ENCODE measurements around the gene PLCD3.
A peak's percentile ranks its signal among the peaks of the same experiment; 100 is the strongest.
"Not testable (repeated sequence)": the region's sequence is repeated elsewhere in the genome, so short reads cannot be mapped to it uniquely, and the experiment has no call there.

Gene PLCD3

DNA sequence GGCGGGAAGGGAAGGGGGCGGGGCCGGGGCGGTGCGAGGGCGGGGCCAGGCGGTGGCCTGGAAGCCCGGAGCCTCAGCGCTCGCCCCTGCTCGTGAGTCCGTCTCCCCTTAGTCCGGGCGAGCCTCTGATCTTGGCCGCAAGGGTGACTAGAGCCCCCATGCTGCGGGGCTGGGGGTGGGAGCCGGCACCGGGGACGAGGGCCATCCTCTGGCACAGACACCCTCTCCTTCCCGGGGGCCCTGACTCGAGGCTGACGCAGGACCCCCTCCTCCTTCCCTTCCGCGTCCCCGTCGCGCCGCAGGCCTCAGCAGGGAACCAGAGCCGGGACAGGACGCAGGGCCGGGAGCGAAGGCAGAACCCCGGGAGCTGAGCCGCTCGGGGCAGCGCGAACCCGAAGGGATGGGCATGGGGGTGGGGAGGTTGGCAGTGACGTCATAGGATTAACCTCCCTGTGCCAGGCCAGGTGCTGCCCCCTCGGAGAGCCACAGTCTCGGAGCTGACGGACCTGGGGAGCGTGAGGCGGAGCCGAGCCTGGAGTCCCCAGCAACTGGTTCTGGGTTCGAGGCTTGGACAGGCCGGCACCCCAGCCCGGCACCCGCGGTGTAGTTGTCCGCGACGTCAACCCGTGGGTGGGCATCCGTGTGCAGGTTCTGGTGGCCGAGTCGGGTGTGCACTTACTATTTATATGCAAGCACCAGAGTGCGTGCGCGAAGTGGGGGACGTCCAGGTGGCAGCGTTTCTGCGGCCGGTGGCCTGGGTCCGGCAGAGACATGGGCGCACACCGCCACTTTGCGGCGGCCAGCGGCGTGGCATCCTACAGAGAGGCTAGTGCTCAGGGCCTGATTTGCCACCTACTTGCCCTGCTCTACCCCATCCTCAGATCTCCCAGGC lies 503 bp upstream of the PLCD3 start:
- DNase-seq = peak; percentile 55 to 66

DNA sequence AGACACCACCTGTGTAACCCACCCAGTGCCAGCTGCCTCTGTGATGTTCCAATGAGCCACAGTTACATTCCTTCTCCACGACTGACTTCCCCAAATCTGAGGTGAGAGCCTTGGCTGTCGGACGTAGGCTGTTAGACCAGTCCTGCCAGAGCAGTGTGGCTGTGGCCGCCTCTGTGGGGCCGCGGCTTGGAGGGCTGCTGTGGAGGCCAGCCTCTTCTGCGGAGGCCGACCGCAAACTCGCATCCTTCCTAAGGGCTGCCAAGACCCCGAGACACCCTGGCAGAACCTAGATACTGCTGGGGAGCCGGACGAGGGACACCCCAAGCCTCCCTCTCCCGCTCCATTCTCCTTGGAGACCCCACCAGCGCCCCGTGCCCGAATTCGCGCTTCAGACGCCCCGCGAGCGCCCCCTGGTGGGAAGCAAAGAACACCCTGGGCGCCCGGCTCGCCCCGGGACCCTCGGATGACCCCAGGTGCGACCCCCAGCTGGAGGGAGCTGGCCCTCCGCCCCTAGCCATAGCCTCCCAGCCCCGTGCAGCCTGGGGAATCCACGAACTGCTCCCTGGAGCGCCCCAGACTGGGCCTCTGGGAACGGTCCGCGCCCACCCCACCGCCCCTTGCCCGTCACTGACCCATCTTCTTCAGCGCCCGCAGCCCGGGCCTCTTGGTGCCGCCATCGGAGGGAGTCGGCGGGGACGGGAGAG lies 547 bp downstream of the PLCD3 start:
- peak in 1 of 2 donors; percentile 26 for DNase-seq

DNA sequence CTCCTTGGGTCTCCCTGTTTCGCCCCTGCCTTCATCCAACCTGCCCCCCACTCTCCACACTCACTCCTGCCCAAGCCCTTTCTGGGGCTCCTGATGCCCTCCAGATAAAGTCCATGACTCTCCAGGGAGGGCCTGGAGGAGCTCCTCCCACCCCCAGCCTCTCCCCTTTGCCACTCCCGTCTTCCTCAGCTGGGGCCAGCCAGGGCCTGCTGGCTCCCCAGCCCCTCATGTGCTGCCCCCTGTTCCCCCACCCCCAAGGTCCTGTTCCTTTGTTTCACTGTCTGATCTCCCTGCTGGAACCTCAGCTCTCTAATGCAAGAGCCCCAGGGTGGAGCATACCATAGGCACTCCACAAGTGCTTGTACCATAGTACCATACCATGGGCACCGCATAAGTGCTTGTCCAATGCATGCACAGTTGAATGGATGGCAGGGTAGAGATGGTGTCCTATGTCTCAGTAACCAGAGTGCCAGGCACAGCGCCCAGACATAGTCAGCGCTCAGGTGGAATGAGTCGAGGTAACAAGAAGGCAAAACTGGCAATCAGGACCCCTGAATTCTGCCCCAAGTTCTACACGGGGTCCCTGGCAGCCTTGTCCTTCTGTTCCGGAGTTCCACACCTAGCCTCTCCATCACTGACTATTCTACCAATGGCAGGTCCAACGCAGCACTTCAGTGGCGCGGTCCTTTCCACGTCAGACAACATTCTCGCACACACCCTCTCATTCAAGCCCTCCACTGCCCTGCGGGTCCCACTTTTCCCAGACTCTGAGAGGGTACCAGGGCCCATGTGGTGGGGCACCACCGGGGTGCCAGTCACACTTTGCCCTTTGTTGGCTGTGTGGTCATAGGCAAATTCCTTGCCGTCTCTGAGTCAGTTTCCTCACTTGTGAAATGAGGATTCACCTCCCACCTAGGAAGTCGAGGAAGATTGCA lies 1.4 kb downstream of the PLCD3 start:
- DNase-seq = no peak

DNA sequence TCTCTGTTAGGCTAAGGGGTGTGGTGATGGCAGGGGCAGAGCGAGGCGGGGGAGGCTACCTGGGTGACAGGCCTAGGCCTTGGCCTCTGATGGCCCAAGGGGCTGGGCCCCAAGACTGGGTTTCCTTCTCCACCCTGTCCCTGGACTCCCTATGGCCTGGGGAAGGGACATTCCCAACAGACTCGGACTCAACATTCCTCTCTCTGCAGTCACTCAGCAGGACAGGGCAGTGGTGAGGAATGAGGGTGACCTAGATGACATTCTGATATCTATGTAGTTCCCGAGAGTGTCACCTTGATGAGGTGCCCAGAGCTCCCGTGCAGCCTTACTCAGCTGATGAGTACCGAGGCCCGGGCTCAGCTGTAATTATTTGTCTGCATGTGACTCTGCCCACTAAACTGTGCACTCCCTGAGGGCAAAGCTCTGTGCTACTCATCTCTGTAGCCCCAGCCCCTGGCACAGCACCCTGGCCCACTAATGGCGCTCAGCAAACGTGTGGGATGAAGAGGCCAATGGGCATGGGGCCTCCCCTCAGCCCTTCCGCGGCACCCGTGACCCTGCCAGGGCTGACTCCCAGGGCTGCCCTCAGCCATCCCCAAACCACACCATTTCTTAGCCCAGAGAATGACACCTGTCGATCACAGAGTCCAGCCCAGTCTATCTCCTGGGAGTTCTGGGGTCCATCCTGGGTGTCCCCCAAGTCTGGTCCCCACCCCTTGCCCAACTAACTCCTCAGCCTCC lies 2.2 kb downstream of the PLCD3 start:
- DNase-seq = no peak

DNA sequence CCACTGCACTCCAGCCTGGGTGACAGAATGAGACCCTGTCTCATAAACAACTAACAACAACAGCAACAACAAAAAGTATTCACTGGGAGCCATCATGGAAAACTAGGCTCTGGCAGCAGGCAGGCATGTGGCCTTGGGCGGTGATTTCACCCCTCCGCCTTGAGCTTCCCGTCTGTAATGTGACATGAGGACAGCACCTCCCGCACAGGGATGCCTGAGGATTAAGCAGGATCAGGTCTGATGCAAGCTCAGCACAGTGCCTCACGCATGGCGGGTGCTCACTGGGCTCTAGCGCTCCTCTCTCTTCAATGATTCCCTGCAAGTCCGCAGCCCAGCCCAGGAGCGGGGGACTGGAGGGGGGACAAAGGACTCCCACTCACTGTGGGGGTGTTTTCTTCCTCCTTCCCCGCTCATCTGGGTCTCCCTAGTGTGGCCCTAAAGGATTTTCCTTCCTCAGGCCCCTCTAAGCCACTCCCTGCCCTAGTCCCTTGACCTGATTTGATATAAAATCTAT lies 2.8 kb downstream of the PLCD3 start:
- DNase-seq = no peak

DNA sequence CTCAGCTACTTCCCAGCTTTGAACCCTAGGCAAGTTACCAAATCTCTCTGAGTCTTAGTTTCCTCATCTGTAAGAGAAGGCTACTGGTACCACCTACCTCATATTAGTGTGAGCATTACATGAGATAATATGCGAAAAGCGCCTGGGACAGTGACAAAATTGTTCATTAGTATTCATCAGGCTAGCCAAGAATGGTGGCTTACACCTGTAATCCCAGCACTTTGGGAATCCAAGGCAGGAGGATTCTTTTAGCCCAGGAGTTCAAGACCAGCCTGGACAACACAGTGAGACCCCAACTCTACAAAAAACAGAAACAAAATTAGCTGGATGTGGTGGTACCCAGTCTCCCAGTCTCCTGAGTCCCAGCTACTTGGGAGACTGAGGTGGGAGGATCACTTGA lies 3.3 kb downstream of the PLCD3 start:
- no peak for DNase-seq

DNA sequence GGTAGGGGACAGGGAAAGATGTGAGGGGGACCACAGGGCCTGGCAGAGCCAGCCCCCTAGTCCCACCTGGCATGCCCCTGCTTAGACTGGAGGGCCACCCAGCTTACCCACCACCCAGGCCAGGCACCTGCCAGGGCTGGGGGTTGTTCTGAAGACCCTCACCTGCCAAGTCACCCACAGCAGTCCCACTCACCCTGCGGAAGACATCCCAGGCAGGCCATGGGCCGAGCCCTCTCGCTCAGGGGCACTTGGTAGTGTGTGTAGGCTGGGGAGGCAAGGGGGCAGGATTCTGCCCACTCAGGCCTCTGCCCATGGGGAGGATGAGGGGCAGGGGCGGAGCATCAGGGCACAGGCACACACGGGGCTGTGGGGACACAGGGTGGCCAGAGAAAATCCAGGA lies 4.0 kb downstream of the PLCD3 start:
- DNase-seq = no peak

DNA sequence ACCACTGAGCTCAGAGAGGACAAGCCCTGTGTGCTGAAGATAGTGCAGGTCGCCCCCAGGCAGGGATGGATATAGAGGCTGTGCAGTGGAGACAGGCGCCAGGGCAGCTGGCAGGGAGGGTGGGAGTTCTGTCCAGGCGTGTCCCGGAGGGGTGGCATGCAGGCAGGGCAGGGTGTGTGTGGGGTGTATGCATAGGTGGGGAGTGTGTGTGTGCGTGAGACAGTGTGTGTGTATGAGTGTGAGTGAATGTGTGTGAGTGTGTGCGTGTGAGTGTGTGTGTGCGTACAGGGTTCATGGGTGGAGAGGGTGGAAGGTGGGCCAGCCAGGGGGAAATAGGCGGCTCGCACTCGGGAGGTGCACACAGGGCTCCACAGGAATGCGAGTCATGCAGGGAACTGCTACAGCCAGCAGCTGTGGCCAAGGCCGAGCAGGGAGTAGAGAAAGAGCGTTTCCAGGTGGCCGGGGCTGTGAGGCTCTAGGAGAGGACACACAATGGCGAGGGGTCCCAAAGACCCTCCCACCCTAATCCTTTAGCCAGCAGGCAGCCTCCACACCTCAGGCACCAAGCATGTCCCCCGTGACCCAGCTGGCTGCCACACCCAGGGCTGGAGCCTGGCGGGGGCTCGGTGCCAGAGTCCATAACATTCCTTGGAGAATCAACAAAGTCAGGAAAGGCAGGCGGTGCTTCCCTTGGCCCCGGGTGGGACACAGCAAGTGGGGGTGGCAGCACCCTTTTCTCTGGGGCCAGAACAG lies 4.6 kb downstream of the PLCD3 start:
- no peak for DNase-seq

DNA sequence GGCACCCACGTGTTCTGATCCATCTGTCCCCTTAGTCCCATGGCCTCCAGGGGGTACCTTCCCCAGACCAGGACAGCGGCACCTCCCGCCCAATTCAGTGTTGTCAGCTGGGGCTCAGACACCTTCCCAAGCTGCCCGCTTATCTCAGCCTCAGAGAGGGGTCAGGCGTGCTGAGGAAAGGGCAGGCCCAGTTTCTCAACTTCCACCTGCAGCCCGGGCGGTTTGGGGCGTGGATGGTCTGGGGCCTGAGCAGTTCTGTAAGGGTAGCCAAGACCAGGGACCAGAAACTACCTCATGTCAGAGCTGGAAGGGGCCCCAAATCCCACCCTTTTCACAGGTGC lies 5.1 kb downstream of the PLCD3 start:
- DNase-seq = no peak

DNA sequence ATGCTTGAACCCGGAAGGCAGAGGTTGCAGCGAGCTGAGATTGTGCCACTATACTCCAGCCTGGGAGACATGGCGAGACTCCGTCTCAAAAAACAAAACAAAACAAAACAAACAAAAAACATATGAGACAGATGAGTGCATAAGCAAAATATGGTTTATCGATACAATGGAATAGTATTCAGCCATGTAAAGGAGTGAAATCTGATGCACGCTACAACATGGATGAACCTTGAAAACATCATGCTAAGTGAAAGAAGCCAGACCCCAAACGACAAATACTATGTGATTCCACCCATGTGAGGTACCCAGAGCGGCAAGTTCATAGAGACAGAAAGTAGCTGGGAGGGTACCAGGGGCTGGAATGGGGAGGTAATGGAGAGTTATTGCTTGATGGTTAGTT lies 6.8 kb downstream of the PLCD3 start:
- DNase-seq = no peak

DNA sequence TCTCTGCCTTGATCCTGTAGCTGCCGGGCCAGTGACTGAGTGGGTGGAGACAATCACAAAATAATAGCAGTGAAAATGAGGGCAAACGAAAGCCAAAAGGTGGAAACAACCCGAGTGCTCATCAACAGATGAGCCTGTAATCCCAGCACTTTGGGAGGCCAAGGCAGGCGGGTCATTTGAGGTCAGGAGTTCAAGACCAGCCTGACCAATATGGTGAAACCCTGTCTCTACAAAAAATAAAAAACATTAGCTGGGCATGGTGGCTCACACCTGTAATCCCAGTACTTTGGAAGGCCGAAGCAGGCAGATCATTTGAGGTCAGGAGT lies 7.6 kb downstream of the PLCD3 start:
- not testable (repeated sequence) for DNase-seq

DNA sequence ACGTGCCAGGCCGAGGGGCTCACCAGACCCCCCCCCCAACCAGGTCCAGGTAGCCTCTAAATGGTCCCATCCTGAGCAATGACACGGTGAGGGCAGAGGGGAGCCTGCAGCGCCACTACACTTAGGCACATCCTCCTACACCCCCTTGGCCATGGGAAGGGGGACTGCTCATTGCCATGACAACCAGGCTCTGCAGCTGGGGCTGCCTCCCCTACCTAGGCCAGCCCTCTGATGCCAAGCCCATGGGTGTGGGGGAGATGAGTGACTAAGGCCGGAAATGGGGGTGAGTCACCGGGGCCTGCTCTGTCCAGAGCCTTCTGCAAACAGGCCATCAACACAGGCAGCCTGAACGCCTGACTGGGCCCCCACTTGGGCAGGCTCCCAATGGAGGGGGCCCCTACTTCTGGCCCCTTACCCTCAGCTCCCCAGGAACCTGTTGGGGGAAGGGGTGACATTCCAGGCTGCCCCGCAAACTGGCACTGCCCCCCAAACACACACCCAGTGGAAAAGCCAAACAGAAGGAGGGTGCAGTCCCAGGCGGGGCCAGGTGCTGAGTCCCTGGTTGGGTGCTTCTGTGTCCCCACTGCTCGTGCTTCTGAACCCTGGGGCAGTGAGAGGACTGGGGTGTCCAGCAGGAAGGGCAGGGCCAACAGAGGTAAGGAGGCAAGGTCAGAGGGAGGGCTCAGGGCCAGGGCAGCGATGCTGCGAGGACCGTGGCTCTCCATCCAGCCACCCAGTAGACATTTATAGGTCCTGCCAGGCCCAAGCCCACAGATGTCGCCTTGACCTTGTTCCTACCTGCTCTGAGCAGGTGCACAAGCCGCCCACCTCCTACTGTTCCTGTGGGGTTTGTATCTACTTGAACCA lies 8.2 kb downstream of the PLCD3 start:
- peak; percentile 62 to 66 for DNase-seq

DNA sequence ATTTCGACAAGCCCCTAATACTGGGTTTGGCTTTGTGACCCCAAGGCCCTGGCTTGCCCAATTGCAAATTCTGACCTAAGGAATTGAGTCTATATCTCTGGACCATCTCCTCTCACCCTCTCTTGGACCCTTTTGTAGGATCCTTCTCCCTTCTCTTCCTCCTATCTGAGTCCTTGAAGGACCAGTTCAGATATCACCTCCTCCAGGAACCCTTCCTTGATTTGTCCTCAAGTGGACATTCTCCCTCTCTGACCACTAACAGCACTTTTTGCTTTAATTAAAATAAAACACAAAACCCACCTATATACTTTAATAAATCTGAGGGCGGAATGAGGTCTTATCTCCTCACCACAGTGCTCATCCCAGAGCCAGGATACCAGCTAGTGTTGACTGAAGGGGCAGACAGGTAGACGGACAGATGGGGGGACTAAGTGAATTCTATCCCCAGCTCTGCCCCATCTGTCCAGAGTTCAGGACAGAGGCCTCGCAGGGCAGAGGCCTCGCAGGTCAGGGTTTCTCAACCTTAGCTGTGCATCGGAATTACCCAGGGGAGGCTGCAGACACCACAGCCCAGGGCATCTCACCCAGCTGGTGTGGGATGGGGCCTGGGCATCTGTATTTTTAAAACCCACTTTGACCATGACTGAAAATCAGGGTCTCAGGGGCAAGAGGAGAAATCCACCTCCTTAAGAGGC lies 9.1 kb downstream of the PLCD3 start:
- DNase-seq = no peak

DNA sequence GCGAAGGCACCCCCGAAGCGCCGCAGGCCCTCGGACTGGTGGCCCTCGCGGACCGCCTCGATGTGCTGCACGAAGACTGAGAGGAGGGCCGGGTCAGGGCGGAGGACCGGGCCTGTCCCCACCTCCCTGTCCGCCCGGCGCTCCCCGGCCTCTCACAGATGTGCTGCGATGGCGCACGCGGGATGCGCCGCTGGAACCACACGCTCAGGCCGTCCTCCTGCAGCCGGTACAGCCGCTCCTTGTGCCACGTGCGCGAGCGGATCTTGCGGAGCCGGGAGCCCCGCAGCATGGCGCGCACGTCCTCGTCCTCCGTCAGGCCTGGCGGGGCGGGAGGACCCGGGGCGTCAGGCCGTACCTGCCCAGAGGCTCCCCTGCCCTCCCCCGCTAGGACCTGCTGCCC lies 11.3 kb downstream of the PLCD3 start:
- DNase-seq = no peak

DNA sequence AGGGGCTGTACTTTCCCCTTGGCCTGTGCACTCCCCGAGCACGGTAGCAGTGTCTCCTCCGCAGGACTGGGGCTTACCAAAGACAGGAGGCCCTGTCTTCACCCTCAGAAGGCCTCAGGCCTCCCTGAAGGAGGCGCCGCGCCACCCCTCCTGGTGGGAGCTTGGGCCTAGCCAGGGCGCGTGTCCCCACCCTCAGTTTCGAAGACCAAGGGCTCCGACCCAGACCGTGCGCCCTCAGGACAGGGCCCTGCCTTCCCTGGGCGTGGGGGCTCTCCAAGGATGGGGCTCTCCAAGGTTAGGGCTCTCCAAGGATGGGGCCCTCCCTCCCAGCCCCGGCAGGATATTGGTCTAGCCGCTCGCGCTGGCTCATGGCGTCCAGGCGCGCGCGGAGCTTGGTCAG lies 11.8 kb downstream of the PLCD3 start:
- no peak for DNase-seq

DNA sequence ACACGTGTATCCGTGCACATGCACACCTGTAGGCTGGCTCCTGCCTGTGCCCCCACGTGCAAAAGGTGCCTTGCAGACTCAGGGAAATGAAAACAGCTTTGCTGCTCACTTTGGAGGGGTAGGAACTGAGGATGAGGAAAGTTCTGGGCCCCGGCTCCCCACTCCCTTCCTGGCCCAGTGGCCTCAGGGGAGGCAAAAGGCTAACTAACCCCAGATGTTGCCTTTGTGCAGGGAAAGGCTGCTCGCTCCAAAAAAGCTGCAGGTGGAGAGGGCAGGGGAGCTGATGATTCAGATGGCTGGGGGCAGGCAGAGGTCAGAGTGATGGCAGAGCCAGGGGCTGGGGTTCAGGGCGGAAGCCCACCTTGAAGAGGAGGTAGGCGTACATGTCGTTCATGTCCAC lies 12.4 kb downstream of the PLCD3 start:
- no peak for DNase-seq

DNA sequence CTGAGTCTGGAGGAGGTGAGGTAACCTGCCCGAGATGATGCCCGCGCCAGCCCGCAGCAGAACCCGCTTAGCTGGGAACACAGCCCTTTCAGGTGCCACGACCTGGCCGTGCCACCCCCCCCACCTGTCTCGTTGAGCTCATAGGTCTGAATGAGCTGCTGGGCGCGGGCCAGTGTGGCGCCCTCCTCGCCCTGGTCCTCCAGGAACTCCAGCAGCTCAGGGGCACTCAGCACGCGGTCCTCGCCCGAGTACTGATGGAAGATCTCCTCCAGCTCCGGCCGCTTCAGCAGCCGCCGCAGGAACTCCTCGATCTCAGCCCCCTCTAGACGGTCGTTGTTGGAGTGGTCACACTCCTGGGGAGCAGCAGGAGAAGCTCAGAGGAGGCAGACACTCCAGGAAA lies 13.6 kb downstream of the PLCD3 start:
- no peak for DNase-seq

DNA sequence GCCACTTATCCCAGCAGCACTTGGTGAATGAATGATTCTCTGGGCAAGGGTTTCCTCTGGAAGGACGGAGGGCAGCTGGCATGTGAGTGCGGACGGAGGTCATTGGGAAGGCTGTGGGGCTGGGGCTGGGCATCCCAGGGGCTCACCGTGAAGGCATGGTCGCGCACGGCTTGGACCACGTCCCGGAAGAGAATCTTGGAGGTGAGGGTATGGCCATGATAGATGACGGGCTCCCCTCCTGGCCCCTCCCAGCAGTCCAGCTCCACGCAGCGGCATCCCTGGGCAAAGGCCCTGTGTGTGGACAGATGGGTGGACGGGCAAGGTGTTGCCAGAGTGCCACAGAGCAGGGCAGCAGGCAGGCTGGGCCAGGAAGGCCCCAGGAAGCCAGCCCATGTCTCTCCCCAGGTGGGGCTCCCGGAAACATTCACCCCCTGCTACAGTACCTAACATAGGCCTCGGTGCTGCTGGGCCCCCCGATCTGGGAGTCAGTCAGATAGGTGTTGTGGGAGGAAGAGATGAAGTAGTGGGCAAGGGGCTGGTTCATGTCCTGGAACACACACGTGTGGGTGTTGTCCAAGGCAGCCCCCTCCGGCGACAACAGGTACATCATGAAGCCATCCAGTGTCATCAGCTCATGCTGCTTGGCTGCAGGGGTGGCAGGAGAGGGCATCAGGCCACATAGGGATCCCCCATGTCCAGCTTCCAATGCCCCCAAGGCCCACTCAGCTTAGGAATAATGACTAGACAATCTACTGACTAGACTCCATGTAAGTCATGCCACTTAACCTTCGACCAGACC lies 14.3 kb downstream of the PLCD3 start:
- DNase-seq = no peak

DNA sequence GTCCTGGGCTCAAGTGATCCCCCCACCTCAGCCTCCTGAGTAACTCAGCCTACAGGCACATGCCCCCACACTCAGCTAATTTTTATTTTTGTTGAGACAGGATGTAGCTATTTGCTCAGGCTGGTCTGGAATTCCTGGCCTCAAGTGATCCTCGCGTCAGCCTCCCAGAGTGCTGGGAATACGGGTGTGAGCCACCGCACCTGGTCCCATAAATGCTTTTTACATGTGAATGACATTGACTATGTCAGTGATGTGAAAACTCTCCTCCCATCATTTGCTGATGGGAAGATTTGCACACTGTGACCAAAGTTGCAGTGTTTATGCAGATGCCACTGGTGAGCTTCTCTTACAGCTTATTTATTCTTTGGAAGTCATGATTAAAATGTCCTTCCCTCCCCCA lies 15.0 kb downstream of the PLCD3 start:
- DNase-seq = no peak
